Renal cortex interstitium (tissue), 11 donors: ENCODE results near the gene KCNAB2. TPM values are rescaled to one million over a fixed set of nuclear protein-coding genes. Genes with fewer than 3 reads are reported as not detected.

Experiments used
- DNase-seq, 11 donors: peaks; one replicate each; pipeline ENCODE4 v3.0.0-alpha.2; 2013; ENCODE audit warnings: low read depth in 9 of 11, low spot score in 4 of 11; ENCODE audit errors: extremely low read depth in 1 of 11
- polyA plus RNA-seq, 3 donors: library from polyadenylated mRNA; unstranded; fragments of 120-200 nt; gene quantifications; one replicate each; pipeline ENCODE4 v1.2.1, GENCODE V29; 2013; ENCODE audit not compliant: insufficient read length in 3 of 3

Gene KCNAB2
- polyA plus RNA-seq, 3 donors = 2.8 to 5.9 (median 4.9) TPM

DNA sequence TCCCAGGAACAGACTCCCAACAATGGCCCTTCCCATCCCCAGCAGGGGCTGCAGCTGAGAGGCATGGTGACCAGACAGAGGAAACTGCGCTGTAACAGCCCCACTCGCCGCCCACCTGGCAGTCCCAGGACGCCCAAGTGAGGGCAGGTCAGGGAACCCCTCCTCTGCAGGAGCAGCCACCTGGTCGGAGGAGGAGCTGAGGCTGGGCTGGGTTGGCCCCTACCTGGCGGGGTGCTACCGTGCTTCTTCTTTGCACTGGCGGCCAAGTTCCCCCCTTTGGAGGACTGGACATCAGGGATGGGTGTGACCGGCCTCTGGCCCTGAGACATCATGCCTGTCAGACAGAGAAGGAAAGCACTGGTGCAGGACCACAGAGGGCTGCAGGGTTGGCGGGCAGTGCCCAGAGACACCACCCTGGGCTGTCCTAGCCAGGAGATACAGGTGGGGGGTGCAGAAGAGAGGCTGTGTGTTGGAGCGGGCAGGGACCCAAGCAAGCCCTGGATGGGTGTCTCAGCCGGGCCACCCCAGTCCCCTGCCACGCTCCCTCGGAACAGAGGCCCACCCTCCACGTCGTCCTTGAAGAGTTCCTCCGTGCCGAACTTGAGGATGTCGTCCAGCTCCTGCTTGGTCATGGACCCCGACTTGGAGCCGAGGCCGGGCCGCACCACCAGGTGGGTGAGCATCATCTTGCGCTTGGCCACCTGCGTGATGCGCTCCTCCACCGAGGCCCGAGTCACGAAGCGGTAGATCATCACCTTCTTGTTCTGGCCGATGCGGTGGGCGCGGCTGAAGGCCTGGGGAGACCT, 82.8 kb downstream of the KCNAB2 start:
- no peak for DNase-seq

DNA sequence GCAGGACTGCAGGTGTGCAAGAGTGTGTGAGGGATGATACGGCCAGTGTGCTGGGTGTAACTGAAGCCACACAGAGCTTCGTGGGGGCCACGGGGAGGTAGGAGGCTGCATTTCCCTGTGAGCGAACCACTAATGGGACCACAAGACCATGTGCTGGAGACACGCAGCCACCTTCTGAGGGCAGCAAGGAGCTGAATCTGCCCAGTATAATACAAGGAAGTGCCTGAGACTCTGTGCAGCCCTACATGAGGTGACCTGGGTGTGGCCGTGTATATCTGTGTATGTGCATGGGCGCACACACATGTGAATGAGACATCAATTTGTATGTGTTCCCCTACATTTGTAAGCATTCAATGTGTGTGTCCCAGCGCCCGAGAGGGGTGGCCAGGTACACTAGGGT, 83.6 kb downstream of the KCNAB2 start:
- DNase-seq = no peak

DNA sequence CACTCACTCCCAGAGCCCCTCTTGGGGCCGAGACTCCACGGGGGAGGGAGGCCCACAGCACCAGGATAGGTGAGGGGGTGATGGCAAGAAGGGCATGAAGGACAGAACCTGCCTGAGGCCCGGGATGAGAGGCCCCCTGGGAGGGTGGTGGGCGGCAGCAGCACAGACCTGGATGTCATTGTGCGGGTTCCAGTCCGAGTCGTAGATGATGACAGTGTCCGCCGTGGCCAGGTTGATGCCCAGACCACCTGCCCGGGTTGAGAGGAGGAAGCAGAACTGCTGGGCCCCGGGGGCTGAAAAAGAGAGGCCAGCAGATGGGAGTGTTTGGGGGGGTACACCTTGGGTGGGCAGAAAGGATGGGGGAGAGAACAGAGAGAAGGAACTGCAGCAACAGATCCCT, 84.3 kb downstream of the KCNAB2 start:
- no peak for DNase-seq

DNA sequence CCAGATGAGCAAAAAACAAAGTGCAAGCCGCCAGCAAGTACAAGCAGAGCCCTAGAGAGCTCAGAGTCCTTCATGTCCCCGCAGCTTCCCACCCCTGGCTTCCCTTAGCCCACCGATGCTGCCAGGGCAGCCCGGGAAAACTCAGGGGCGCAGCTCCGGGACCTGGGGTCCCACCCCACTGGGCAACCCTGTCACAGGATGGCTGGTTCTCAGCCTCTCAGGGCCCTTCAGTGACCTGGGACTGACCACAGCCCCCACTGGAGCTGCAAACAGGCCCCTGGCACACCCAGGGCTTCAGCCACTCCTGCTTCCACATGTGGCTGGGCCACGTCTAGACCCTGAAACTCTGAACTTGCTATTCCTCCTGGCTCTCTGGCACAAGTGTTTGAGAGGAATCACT, 84.9 kb downstream of the KCNAB2 start:
- DNase-seq = no peak

DNA sequence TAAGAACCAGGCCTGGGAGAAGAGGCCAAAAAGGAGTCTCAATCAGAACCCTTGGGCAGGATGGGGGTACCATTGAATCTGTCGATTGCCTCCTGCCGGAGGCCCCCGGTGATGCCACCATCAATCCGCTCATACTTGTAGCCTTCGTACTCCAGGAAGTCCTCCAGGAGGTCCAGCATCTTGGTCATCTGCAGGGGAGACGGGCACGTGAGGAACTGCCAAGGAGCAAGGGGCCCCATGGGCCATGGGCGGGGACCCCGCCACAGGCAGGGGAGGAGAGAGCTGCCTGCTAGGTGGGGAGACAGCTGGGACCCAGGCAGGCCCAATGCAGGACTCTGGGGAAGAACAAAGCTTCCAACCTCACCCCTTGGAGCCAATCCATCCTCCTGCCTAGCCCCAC, 85.9 kb downstream of the KCNAB2 start:
- no peak for DNase-seq

DNA sequence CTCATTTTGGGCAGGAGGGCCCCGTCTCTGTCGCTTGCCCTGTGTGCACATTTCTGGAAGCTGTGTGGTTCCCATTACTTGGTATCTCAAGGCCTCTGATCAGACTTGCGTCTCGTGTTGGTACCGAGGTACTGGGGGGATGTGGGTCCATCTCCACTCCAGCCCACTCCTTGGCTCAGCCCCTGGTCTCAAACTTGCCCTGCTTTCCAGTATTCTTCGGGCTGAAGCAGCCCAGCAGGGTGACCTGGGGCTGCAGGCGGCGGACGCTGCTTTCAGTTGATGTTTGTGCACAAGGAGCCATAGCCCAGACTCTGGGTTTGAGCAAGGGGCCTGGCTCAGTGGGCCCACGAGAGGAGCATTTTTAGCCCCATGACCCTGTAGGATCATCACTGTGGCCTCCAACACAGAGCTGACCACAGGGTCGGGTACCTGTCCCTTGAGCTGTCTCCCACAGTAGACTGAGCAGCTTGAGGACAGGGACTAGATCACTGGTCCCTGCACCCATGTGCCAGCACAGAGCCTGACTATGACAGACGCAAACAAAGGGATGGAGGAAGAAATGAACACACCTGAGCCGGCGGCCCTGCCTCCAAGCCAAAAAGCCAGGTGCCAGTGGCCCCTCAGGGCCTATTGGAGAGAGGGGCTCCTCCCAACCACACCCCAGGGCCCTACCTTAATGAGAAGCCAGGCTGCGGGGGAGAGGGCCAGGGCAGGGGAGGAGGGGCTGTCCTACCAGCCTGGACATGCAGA, 87.6 kb downstream of the KCNAB2 start:
- no peak for DNase-seq

DNA sequence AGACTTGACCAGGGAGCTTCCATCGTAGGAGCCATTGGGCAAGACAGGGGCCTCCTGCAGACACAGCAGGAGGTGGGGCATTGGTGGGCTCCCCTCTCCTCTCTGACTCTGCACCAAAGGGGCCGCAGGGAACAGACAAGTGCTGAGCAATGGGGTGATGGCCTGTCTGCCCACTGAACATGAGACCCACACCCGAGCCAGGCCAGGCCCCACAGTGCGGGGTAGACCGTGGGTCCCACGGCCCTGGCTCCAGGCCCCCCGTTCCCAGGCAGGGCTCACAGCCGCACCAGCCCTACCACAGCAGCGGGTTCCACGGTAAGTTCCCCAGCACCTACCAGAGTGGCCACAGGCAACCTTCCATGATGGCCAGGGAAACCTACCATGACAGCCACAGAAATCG, 88.5 kb downstream of the KCNAB2 start:
- no peak for DNase-seq

DNA sequence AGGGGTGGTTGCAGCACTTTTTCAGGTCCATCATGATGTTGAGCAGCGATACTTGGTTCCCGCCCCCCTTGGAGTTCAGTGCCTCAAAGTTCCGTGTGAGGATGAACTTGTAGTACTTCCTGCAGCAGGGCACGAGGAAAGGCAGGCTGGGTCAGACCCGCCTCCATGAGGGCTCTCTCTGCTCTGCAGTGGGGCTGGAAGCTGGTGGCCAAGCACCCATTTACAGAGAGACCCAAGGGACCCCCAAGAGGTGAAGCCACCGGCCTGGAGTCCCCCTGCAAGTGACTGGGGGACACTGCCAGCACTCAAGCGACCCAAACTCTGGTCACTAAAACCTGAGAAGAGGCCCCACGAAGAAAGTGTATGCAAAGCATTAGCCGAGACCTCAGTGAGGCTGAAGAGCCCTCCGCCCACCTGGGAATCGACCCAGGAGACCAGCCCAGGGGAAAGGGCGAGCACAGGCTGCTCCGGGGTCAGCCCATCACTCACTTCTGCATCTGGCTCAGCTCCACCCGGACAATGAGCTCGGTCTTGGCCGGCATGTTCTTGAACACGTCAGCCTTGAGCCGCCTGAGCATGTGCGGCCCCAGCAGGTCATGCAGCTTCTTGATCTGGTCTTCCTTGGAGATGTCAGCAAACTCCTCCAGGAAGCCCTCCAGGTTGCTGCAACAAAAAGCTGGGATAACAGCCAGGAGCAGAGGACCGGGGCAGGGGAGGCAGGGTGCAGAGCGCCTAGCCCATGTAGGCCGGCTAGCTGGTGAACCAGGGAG, 89.2 kb downstream of the KCNAB2 start:
- DNase-seq = no peak

DNA sequence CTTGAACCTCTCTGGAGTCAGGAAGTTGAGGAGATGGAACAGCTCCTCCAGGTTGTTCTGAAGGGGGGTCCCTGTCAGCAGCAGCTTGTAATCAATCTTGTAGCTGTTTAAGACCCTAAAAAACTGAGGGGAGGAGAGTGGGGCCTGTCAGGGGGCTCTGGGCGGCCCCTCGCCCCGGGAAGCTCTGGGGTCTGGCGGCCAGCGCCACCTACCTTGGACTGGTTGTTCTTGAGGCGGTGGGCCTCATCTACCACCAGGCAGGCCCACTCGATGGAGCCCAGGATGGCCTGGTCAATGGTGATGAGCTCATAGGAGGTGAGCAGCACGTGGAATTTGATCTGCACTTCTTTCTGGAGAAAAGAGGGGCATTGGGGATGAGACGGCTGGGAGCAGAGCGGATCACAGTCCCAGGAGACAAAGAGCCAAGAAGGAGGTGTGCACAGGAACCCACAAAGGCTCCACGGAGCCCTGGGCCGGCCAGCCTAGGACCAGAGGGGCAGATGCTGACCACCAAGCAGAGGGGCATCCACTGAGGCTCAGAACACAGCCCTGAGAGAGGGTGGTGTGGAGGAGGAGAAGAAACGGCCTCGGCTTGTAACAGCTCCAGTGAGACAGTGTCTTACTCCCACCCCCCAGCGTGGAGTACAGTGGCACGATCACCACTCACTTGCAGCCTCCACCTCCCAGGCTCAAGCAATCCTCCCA, 91.0 kb downstream of the KCNAB2 start:
- DNase-seq = no peak

DNA sequence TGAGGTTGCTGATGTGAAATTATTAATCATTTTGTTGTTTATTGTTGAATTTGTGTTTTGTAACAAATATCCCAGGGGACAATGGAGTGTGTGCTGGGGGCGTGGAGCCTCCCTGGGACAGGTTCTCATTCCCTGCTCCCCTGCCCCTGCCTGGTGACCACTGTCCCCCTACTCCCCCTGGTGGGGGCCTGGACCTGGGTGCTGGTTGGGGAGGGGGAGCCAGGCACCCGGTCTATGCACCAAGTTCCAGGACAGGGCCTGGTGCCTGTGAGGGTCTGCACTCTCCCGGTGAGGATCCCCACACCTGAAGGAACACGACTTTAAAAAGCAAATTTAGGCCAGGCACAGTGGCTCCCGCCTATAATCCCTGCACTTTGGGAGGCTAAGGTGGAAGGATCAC, 92.1 kb downstream of the KCNAB2 start:
- DNase-seq = no peak

DNA sequence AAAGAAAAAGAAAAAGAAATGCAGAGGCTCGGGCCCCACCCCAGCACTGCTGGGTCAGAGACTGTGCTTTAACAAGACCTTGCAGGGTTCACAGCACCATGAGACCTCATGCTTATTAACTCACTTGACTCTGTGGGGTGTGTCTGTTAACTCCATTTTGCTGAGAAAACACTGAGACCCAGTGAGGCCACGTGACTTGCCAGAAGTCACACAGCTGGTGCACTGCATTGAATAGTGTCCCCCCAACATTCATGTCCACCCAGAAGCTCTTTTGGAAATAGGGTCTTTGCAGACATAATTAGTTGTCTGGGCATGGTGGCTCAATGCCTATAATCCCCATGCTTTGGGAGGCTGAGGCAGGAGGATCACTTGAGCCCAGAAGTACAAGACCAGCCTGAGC, 94.7 kb downstream of the KCNAB2 start:
- DNase-seq = no peak

DNA sequence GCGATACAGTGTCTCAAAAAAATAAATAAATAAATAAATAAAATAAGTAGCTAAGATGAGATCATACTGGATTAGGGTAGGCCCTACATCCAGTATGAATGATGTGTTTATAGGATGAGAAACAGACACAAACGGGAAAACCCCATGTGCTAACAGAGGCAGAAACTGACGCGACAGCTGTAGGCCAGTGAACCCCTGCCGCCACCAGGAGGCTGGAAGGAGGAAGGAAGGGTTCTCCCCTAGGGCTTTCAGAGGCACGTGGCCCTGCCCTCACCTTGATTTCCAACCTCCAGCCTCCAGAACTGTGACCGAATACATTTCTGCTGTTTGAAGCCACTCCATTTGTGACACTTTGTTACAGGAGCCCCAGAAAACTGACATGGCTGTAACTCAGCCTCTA, 95.9 kb downstream of the KCNAB2 start:
- no peak for DNase-seq

DNA sequence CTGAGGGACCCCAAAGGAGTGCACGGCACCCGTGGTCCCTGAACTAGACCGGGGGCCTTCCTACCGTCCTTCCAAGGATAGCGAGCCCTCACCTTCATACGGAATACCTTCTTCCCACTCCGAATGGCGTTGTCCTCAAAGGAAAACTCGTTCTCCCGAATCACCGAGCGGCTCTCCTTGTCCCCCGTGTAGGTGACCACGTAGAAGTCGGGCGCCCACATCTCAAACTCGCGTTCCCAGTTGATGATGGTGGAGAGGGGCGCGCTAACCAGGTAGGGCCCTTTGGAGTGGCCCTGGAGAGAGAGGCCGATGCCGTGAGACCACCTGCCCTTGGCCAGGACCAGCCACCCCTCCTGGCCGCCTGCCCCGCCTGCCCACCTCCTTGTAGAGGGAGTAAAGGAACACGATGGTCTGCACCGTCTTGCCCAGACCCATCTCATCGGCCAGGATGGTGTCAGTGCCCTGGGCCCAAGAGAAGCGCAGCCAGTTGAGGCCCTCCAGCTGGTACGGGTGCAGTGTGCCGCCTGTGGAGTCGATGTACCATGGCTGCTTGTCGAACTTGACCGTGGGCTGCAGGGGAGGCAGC, 96.4 kb downstream of the KCNAB2 start:
- DNase-seq = no peak

DNA sequence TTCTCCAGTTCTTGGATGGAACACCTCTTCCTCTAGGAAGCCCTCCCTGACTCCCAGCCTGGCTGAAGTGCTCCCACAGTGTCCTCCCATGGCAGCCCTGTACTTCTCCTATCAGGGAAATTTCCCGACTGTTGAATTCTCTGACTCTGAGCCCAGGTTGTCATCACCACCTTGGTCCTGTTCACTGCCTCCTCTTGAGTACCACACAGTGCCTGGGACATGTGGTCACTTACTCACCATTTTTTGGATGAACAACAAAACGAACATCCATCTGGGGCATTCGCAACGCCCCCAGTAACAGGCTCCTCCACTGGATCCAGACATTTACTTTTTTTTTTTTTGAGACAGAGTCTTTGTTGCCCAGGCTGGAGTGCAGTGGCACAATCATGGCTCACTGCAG, 97.0 kb downstream of the KCNAB2 start:
- no peak for DNase-seq

DNA sequence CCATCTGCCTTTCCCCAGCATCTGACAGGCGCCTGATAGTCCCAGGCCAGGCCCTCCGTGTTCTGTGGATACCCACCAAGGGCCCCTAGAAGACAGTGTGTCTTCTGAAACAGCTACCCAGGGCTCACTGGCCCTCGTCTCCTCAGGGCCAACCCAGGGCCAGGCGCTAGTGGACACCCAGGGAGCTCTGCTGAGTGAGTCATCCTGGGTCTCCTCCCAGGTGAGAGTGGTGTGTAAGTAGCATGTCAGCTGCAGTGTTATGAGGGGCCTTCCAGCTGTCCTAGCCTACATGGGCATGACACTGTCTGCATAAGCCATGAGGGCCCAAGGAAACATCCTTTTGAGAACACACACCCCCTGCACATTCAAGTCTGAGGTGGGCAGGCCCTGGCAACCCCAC, 97.7 kb downstream of the KCNAB2 start:
- no peak for DNase-seq

DNA sequence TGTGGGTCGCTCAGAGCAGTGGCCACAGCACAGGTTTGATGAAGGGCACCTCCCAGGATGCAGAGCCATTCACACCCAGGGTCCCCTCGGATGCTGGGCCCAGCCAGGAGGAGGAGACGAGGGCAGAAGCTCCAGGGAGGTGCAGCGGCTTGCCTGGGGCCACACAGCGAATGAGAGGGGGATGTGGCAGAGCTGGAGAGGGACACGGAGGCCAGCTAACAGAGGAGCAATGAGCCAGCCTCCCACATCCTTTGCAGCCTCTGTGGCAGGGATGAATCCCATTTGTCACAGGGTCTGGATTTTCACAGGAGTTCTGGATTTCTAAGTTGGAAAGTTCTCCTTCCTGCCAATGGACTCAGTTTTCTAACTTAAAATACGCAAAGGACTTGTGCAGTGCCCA, 98.5 kb downstream of the KCNAB2 start:
- no peak for DNase-seq

DNA sequence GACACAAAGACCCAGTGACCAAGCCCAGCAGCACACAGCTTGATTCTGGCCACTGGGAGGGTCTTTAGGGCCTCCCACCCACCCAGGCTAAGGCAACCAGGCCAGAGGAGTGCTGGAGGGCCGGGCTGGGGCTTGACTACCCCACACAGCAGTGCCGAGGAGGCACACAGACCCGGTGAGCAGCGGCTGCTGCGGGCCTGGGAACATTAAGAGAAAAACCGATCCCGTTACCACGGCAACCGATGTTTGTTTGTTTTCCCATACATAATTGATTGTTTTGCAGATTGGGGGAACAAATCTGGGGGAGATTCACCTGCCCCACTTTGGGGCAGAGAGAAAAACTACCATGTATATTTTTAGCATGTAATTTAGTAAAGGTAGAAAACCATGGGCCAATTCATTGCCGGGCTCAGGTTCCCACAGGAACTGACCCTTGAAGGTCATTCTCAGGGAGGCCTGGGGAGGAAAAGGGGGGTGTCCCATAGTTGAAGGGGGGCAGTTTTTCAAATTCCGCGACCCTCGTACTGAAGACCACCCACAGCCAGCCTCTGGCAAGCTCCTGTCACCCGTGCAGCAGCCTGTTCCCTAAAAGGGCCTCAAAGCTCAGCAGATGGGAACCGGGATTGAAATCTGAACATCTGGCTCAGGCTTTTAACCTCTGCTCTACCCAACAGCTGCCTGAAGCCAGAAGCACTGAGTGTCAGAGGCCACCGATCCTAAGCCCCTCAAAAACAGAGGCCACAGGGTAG, 99.1 kb downstream of the KCNAB2 start:
- no peak for DNase-seq

DNA sequence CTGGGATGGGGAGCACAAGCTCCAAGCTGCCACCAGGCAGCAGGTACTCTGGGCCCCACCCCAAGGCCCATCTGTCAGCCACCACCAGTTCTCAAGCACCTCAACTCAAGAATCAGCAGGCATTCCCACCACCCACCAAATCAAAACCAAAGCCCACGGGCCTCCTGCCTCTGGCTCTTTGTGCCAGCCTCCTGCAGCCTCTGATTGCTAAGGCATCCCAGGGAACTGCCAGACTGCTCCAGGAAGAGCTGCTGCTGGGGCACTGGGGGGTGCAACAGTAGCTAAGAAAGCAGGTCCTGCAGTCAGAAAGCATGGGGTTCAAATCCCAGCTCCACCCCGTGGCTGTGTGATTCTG, 99.7 kb downstream of the KCNAB2 start:
- DNase-seq = no peak
